Breast epithelium (tissue), 3 donors: ENCODE measurements around the gene PRKCD.

Source experiments
- CTCF ChIP-seq, 3 donors: fragments of 450-650 bp; IDR thresholded peaks; one replicate each; pipeline ENCODE4 v1.5.1; 2016 to 2017; ENCODE audit warnings: antibody characterized with exemption in 3 of 3, mild to moderate bottlenecking in 3 of 3, moderate library complexity in 3 of 3
- POLR2AphosphoS5 ChIP-seq, 3 donors: sonication (generic); formaldehyde crosslinking; IDR thresholded peaks; one replicate each; pipeline ENCODE4 v1.6.1; 2017; ENCODE audit warnings: antibody characterized with exemption in 3 of 3

- TF ChIP-seq POLR2AphosphoS5 (IDR thresholded peaks at IDR 0.05): no peak
- TF ChIP-seq CTCF (IDR thresholded peaks at IDR 0.05): no peak
These were observed 13.7 kb upstream of the PRKCD start for GRCh38 chr3:53147151-53147902.
